ENCODE measurements around the gene HOXD1. TPM values are rescaled to one million over a fixed set of nuclear protein-coding genes. Genes with fewer than 3 reads are reported as not detected.

Gene HOXD1
- total RNA-seq, 6 experiments from 2014 or later: not detected

DNA sequence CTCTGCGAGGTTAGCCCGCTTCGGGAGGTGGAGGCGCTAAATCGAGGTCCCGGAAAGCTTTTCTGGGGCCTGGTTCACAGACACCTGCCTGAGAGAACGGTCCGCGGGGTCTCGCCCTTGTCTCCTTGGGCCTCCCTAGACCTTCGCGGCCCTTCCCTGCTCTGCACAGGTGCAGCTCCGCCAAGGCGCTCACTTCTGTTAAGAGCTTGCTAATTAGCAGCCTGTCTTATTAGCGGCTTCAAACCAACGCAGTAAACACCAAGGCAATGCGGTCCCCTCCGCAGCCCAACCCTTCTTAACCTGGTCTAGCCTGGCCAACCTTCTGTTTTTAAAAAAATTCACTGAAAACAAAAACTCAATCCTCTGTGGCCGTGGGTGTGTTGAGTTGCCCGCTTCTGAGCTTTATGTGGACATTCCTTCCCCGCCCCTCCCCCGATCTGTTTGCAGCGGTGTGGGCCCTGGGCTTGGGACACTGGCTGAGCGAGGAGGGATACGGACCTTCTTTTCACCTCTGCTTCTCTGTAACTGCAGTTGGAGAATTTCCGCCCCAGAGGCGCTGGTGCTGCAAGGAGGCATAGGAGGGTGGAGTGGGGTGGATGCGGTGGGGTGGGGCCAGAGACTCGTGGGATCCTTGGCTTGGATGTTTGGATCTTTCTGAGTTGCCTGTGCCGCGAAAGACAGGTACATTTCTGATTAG lies 40.5 kb upstream of the HOXD1 start:
- no peaks in the 10 kb centered on the region for H3K9me3 Mint-ChIP-seq
- H3K4me1 Mint-ChIP-seq (ENCODE audit: low read depth): peaks cover 17% of the 10 kb centered on the region; the same call in 1 of the 2 replicates
- no peak for DNase-seq
- H3K27ac Mint-ChIP-seq: no peak overlapping the region
- peak overlapping the region; percentile 46; the same call in 1 of the 2 replicates for H3K4me3 Mint-ChIP-seq
- peaks cover 70% of the 10 kb centered on the region for H3K27me3 Mint-ChIP-seq (ENCODE audit: insufficient read depth)
- H3K36me3 Mint-ChIP-seq (ENCODE audit: low read depth): no peaks in the 10 kb centered on the region; the same call in 1 of the 2 replicates
- TF ChIP-seq, protein P1, sequence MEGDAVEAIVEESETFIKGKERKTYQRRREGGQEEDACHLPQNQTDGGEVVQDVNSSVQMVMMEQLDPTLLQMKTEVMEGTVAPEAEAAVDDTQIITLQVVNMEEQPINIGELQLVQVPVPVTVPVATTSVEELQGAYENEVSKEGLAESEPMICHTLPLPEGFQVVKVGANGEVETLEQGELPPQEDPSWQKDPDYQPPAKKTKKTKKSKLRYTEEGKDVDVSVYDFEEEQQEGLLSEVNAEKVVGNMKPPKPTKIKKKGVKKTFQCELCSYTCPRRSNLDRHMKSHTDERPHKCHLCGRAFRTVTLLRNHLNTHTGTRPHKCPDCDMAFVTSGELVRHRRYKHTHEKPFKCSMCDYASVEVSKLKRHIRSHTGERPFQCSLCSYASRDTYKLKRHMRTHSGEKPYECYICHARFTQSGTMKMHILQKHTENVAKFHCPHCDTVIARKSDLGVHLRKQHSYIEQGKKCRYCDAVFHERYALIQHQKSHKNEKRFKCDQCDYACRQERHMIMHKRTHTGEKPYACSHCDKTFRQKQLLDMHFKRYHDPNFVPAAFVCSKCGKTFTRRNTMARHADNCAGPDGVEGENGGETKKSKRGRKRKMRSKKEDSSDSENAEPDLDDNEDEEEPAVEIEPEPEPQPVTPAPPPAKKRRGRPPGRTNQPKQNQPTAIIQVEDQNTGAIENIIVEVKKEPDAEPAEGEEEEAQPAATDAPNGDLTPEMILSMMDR (IDR thresholded peaks at IDR 0.05): no peak

- no peak overlapping the region for H3K27ac Mint-ChIP-seq
- H3K27me3 Mint-ChIP-seq (ENCODE audit: insufficient read depth): peaks cover 65% of the 10 kb centered on the region
- DNase-seq: no peak
Observed at GRCh38 chr2:176148751-176149421, 39.6 kb upstream of the HOXD1 start.

GRCh38 chr2:176149481-176149938 lies 39.0 kb upstream of the HOXD1 start:
- no peak overlapping the region for H3K4me3 Mint-ChIP-seq
- no peaks in the 10 kb centered on the region; the same call in 1 of the 2 replicates for H3K36me3 Mint-ChIP-seq (ENCODE audit: low read depth)
- peaks cover 17% of the 10 kb centered on the region; the same call in 1 of the 2 replicates for H3K4me1 Mint-ChIP-seq (ENCODE audit: low read depth)
- H3K27me3 Mint-ChIP-seq (ENCODE audit: insufficient read depth): peaks cover 72% of the 10 kb centered on the region
- no peaks in the 10 kb centered on the region for H3K9me3 Mint-ChIP-seq
- TF ChIP-seq, protein P1 (IDR thresholded peaks at IDR 0.05): no peak
- no peak for DNase-seq
- no peak overlapping the region for H3K27ac Mint-ChIP-seq

More at GRCh38 chr2:176148751-176149421, 39.6 kb upstream of the HOXD1 start:
- peaks cover 17% of the 10 kb centered on the region; the same call in 1 of the 2 replicates for H3K4me1 Mint-ChIP-seq (ENCODE audit: low read depth)
- no peaks in the 10 kb centered on the region; the same call in 1 of the 2 replicates for H3K36me3 Mint-ChIP-seq (ENCODE audit: low read depth)
- no peaks in the 10 kb centered on the region for H3K9me3 Mint-ChIP-seq
- TF ChIP-seq, protein P1 (IDR thresholded peaks at IDR 0.05): no peak
- H3K4me3 Mint-ChIP-seq: no peak overlapping the region; the same call in 1 of the 2 replicates

- Mint-ChIP-seq H3K27me3 (ENCODE audit: insufficient read depth) (peaks cover 73% of the 10 kb centered on the region), H3K4me3 (no peak overlapping the region), H3K36me3 (ENCODE audit: low read depth) (no peaks in the 10 kb centered on the region; the same call in 1 of the 2 replicates)
Observed at GRCh38 chr2:176149939-176150583, 38.4 kb upstream of the HOXD1 start.

More at GRCh38 chr2:176149939-176150583, 38.4 kb upstream of the HOXD1 start:
- Mint-ChIP-seq H3K9me3 (no peaks in the 10 kb centered on the region), H3K4me1 (ENCODE audit: low read depth) (peaks cover 17% of the 10 kb centered on the region; the same call in 1 of the 2 replicates), H3K27ac (no peak overlapping the region)
- DNase-seq: no peak
- TF ChIP-seq, protein P1 (IDR thresholded peaks at IDR 0.05): no peak
